22Rv1 (cell line): ENCODE data around the gene KIFC3.

Experiments used
- ZFX ChIP-seq: fragments of 450-650 bp; IDR thresholded peaks from 2 replicates; pipeline ENCODE4 v1.6.1; 2017; ENCODE audit warnings: antibody characterized with exemption, borderline replicate concordance
- TF ChIP-seq, protein P1 (sequence below): fragments of 450-650 bp; IDR thresholded peaks from 2 replicates; pipeline ENCODE4 v1.5.1; 2017; ENCODE audit warnings: mild to moderate bottlenecking

DNA sequence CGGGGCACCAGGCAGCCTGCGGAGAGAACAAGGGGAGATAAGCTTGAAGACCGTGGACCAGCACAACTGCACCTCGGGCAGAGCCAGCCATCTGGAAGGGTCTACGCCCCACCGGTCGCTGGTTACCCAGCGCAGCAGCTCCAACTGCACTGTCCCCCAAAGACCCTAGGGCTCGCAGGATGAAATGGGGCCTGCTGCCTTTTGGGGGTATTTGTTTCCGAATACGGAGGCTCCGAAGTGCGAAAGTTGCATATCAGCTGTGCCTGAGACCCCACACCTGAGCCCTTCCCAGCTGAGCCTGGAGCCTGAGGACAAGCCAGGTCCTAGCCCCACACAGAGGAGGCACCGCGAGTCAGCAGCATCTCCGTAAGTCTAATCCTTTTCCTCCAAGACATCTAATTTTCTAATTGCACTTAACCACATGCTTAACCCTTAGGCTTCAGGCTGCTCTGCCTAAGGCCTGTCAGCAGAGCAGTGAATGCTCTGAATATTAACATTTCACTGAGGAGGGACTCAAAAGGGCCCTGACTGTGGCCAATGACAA, 4.0 kb downstream of the KIFC3 start:
- TF ChIP-seq, protein P1, sequence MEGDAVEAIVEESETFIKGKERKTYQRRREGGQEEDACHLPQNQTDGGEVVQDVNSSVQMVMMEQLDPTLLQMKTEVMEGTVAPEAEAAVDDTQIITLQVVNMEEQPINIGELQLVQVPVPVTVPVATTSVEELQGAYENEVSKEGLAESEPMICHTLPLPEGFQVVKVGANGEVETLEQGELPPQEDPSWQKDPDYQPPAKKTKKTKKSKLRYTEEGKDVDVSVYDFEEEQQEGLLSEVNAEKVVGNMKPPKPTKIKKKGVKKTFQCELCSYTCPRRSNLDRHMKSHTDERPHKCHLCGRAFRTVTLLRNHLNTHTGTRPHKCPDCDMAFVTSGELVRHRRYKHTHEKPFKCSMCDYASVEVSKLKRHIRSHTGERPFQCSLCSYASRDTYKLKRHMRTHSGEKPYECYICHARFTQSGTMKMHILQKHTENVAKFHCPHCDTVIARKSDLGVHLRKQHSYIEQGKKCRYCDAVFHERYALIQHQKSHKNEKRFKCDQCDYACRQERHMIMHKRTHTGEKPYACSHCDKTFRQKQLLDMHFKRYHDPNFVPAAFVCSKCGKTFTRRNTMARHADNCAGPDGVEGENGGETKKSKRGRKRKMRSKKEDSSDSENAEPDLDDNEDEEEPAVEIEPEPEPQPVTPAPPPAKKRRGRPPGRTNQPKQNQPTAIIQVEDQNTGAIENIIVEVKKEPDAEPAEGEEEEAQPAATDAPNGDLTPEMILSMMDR: no peak
- TF ChIP-seq ZFX: no peak
